Upper lobe of right lung (tissue), 1 donor: ENCODE results near the gene PTBP1. TPM values are rescaled to one million over a fixed set of nuclear protein-coding genes. Genes with fewer than 3 reads are reported as not detected.
A peak's percentile ranks its signal among the peaks of the same experiment; 100 is the strongest.

Experiments
- ATAC-seq: fragments of 200-7000 bp; cut with Tn5 transposase; one replicate; pipeline ENCODE4 v1.9.1; 2020; ENCODE audit warnings: mild to moderate bottlenecking, moderate library complexity
- DNase-seq: peaks from one replicate; pipeline ENCODE4 v3.0.0-alpha.2; 2020
- H3K27ac ChIP-seq: fragments of 200-600 bp; one replicate; pipeline ENCODE4 v1.8.0; 2022
- H3K27me3 ChIP-seq: fragments of 200-600 bp; one replicate; pipeline ENCODE4 v1.8.0; 2022; ENCODE audit warnings: mild to moderate bottlenecking
- H3K36me3 ChIP-seq: fragments of 200-600 bp; one replicate; pipeline ENCODE4 v1.8.0; 2022
- H3K4me1 ChIP-seq: fragments of 200-600 bp; one replicate; pipeline ENCODE4 v1.8.0; 2022
- H3K4me3 ChIP-seq: fragments of 200-600 bp; one replicate; pipeline ENCODE4 v1.8.0; 2022; ENCODE audit warnings: mild to moderate bottlenecking
- H3K9me3 ChIP-seq: fragments of 200-600 bp; one replicate; pipeline ENCODE4 v1.8.0; 2022
- intact Hi-C: fragments of 100-400 bp; cut with DNase I; formaldehyde crosslinking; loops from one replicate; pipeline ENCODE4 v1.11.0; 2022
- total RNA-seq: library from RNA; stranded (reverse); fragmentation: NEBNext Ultra II Directional; extraction: Animal tissue kit (Norgen Biotek cat#: 25700); gene quantifications from one replicate; pipeline ENCODE4 v1.2.1, GENCODE V29; 2021
- TF ChIP-seq, protein P1 (sequence below): fragments of 200-600 bp; IDR thresholded peaks from one replicate; pipeline ENCODE4 v1.8.0; 2022; ENCODE audit warnings: antibody characterized with exemption
- donor health status: DM: no; HTN: yes; CAD: no; lungs with severe emphysema.

The PTBP1 gene
- total RNA-seq, 1 donor from 2014 or later: 245 TPM

DNA sequence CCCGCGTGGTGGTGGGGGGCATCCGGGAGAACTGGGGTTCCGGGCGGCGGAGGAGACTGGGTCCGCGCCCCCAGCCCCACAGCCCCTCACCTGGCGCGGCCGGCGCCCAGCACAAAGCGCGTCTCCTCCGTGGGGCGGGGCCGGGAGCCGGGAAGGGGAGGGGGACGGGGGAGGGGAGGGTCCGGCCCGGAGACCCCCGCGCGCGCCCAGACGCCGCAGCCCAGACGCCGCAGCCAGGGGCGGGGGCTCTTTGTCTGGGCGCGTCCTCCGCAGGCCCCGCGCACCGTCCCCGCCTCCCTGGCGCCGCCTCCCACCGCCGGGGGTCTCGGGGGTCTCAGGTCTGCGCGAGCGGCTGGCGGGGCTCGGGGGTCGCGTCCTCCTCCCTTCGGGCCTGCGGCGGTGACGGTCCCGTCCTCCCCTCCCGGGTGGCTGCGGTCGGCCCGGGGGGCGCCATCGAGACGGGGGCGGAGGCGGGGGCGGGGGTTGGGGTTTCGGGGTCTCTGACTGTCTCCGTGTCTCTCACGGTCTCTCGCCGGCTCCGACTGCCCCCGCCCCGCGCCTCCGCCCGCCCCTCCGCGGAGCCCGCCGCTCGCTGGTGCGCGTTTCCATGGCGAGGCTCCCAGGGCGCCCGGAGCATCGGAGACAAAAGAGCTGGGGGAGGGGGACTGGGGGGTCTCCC is 24.7 kb downstream of the PTBP1 start, which contains the start of gene PLPPR3:
TSS of gene PLPPR3 (minus strand) at position 131 of the 679 bp plus-strand sequence. CDS start 396 bp downstream, outside the sequence.
- H3K9me3 ChIP-seq: no peaks in the 10 kb centered on the region
- H3K27me3 ChIP-seq: peaks cover 22% of the 10 kb centered on the region
- TF ChIP-seq, protein P1, sequence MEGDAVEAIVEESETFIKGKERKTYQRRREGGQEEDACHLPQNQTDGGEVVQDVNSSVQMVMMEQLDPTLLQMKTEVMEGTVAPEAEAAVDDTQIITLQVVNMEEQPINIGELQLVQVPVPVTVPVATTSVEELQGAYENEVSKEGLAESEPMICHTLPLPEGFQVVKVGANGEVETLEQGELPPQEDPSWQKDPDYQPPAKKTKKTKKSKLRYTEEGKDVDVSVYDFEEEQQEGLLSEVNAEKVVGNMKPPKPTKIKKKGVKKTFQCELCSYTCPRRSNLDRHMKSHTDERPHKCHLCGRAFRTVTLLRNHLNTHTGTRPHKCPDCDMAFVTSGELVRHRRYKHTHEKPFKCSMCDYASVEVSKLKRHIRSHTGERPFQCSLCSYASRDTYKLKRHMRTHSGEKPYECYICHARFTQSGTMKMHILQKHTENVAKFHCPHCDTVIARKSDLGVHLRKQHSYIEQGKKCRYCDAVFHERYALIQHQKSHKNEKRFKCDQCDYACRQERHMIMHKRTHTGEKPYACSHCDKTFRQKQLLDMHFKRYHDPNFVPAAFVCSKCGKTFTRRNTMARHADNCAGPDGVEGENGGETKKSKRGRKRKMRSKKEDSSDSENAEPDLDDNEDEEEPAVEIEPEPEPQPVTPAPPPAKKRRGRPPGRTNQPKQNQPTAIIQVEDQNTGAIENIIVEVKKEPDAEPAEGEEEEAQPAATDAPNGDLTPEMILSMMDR: no peak
- peak within 1 kb of the TSS; percentile 29 for H3K4me3 ChIP-seq
- H3K36me3 ChIP-seq: no peaks in the 10 kb centered on the region
- peaks cover 4% of the 10 kb centered on the region for H3K4me1 ChIP-seq
- ATAC-seq (no peak), DNase-seq (no peak)
- H3K27ac ChIP-seq: no peak within 1 kb of the TSS
- intact Hi-C loops: no loop called here

GRCh38 chr19:823565-824121 is 26.4 kb downstream of the PTBP1 start:
- no peak overlapping the region for H3K4me3 ChIP-seq
- no peak overlapping the region for H3K27ac ChIP-seq

DNA sequence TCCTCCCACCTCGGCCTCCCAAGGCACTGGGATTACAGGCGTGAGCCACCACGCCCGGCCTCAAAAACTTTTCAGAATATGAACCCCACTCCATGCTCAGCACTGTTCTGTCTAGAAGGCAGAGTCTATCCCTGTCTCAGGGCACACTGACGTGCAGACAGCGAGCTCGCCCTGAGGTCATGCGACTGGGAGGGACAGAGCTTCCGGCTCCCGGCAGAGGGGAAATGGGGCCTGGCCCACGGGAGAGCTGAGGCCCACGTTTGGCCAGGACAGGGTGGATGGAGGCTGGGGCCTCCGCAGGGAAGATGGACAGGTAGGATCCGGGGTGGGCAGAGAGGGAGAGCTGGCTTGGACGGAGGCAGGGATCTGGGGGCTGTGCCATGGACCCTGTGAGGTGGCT is 27.6 kb downstream of the PTBP1 start:
- peaks cover 4% of the 10 kb centered on the region for H3K4me1 ChIP-seq
- H3K4me3 ChIP-seq: no peak overlapping the region
- H3K27ac ChIP-seq: no peak overlapping the region
- ATAC-seq (peak; percentile 66), DNase-seq (peak; percentile 72)
- TF ChIP-seq, protein P1: no peak
- no peaks in the 10 kb centered on the region for H3K9me3 ChIP-seq
- no peaks in the 10 kb centered on the region for H3K36me3 ChIP-seq
- intact Hi-C loops: no loop called here
- peaks cover 22% of the 10 kb centered on the region for H3K27me3 ChIP-seq

More at GRCh38 chr19:823565-824121, 26.4 kb downstream of the PTBP1 start:
- H3K36me3 ChIP-seq: no peaks in the 10 kb centered on the region
- intact Hi-C loops: no loop called here
- DNase-seq (peak; percentile 61), ATAC-seq (peak; percentile 34)
- peaks cover 4% of the 10 kb centered on the region for H3K4me1 ChIP-seq
- H3K9me3 ChIP-seq: no peaks in the 10 kb centered on the region
- TF ChIP-seq, protein P1: no peak
- H3K27me3 ChIP-seq: peaks cover 22% of the 10 kb centered on the region

DNA sequence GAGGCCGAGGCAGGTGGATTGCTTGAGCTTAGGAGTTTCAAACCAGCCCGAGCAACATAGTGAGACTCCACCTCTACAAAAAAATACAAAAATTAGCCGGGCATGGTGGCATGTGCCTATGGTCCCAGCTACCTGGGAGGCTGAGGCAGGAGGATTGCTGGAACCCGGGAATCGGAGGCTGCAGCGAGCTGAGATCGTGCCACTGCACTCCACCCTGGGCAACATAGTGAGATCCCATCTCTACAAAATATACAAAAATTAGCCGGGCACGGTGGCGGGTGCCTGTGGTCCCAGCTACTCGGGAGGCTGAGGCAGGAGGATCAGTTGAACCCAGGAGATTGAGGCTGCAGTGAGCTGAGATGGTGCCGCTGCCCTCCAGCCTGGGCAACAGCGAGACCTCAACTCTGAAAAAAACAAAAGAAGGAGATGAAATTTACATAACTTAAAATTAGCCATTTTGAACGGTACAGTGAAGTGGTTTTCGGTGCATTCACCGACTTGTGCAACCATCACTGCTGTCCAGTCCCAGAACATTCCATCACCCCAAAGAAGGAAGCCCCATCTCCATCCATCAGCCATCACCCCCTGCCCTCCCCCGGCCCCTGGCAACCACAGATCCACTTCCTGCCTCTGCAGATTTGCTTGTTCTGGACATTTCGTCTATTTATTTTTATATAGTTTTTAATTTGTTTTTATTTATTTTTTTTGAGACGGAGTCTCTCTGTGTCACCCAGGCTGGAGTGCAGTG is 28.8 kb downstream of the PTBP1 start:
- no peak overlapping the region for H3K4me3 ChIP-seq
- no peak overlapping the region for H3K27ac ChIP-seq
- H3K9me3 ChIP-seq: no peaks in the 10 kb centered on the region
- H3K27me3 ChIP-seq: peaks cover 26% of the 10 kb centered on the region
- ATAC-seq: no peak
- H3K36me3 ChIP-seq: no peaks in the 10 kb centered on the region
- no peak for DNase-seq
- peaks cover 4% of the 10 kb centered on the region for H3K4me1 ChIP-seq
- intact Hi-C loops: no loop called here
- TF ChIP-seq, protein P1: no peak

DNA sequence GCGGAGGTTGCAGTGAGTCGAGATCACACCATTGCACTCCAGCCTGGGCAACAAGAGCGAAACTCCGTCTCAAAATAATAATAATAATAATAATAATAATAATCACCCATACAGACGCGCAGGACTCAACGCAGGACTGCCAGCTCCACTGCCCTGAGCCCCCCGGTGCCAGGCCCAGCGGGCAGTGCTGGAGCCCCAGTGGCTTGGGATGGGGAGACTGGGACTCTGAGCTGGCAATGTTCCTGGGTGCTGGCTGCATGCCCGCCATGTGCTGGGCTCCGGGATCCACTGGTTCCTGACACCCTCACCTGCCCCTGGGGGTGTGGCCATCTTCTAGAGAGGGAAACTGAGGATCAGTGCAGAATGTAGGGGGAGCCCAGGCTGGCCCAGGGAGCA is 30.1 kb downstream of the PTBP1 start:
- H3K27me3 ChIP-seq: peaks cover 20% of the 10 kb centered on the region
- H3K9me3 ChIP-seq: no peaks in the 10 kb centered on the region
- no peak overlapping the region for H3K27ac ChIP-seq
- TF ChIP-seq, protein P1: no peak
- DNase-seq: no peak
- H3K36me3 ChIP-seq: no peaks in the 10 kb centered on the region
- intact Hi-C loops: no loop called here
- H3K4me1 ChIP-seq: peaks cover 4% of the 10 kb centered on the region
- H3K4me3 ChIP-seq: no peak overlapping the region
- no peak for ATAC-seq
